ENCODE data around the gene RAP1GDS1.
A peak's percentile ranks its signal among the peaks of the same experiment; 100 is the strongest.

The RAP1GDS1 gene, protein sequence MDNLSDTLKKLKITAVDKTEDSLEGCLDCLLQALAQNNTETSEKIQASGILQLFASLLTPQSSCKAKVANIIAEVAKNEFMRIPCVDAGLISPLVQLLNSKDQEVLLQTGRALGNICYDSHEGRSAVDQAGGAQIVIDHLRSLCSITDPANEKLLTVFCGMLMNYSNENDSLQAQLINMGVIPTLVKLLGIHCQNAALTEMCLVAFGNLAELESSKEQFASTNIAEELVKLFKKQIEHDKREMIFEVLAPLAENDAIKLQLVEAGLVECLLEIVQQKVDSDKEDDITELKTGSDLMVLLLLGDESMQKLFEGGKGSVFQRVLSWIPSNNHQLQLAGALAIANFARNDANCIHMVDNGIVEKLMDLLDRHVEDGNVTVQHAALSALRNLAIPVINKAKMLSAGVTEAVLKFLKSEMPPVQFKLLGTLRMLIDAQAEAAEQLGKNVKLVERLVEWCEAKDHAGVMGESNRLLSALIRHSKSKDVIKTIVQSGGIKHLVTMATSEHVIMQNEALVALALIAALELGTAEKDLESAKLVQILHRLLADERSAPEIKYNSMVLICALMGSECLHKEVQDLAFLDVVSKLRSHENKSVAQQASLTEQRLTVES

DNA sequence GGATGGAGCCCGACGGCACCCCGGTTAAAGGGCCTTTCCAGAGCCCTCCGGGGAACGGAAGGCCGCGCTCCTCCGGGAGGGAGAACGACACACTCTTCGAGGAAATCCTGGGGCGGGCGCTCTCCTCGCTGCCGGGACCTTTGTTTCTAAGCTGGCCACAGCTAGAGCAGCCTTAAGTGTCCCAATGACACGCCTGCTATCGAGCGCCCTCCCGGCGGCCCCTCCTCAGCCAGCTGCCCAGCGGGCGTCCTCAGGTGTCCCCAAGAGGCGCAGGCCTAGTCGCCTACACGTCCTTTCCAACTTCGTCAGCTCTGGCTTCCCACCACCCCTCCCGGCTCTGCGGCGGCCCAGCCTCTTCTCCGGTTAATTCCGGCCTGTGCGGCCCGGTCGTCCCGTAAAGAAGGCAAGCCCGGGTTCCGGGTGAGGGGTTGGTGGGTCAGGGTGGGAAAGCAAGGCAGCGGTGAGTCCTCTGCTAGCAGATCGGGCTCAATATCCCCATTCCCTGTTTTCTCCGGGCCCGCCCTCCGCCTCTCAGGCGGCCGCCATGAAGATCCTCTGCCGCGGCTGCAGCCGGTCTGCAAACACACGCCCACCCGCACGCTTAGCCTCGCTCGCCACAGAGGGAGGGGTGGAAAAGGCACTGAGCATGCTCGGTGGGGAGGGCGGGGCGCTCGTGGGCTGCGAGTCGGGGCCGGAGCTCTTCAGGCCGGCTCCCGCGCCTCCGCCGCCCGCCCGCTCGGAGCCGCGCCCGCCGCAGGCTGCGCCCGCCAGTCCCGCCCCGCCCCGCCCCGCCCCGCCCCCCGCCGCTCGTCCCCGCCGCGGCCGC, at the start of gene RAP1GDS1:
Gene RAP1GDS1 (plus strand): TSS at position 806 of the 826 bp plus-strand sequence. CDS start 182 bp downstream, outside the sequence.
- DNase-seq (ENCODE audit: low spot score), result peak; percentile 85

DNA sequence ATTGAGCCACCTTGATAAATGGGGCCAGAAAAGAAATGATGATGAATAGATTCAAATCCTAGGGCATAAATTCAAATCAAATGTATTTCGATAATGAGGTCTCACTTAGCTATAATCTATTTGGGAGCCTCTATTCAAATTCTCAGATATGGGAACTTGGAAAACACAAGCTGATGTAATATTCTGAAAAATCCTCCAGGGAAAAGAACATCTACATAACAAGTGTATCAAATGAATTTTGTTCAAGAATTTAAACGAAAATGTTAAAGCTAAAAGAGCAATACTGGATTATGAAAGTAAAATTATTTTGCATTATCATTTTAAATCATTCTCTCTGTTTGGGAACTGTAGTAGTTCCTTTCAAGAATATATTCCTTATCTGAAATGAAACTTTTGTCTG, 38.9 kb upstream of the RAP1GDS1 start:
- DNase-seq (ENCODE audit: low spot score), result no peak

- no peak for DNase-seq (ENCODE audit: low spot score)
Measured at GRCh38 chr4:98226396-98226795, 34.8 kb upstream of the RAP1GDS1 start.

GRCh38 chr4:98230961-98231360, 30.2 kb upstream of the RAP1GDS1 start:
- no peak for DNase-seq (ENCODE audit: low spot score)

DNA sequence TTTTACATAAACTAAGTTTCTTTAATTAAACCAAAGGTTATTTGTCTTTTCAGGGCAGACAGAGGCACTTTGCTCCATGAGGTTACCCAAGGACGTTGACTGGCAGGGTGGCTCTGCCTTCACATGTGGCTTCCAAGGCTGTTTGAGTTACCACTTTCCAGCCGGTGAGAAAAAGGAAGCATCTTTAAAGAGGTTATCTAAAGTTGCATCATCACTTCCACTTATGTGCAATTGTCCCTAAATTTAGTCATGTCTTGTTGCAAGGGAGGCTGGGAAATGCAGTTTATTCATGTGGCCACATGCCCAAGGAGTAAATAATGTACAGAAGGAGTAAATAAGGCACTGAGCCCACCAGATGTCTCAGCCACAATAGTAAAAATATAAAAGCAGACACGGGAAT, 29.0 kb upstream of the RAP1GDS1 start:
- DNase-seq (ENCODE audit: low spot score), result no peak

GRCh38 chr4:98237204-98237603, 24.0 kb upstream of the RAP1GDS1 start:
- no peak for DNase-seq (ENCODE audit: low spot score)

- no peak for DNase-seq (ENCODE audit: low spot score)
Measured at GRCh38 chr4:98242063-98242462, 19.1 kb upstream of the RAP1GDS1 start.

DNA sequence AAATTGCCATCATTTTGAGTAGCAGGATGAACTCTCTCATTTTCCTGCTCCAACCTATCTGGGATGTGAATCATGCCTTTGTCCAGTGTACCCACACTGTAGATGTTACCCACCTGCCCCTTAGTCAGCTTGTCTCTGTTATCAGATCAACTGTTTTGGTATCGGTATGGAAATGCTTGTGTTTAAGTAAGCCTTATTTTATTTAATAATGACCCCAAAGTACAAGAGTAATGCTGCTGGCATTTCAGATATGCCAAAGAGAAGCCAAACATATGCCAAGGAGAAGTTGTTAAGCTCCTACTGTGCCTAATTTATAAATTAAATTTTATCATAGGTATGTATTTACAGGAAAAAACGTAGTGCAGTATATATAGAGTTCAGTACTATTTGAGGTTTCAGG, 18.6 kb upstream of the RAP1GDS1 start:
- DNase-seq (ENCODE audit: low spot score), result no peak

DNA sequence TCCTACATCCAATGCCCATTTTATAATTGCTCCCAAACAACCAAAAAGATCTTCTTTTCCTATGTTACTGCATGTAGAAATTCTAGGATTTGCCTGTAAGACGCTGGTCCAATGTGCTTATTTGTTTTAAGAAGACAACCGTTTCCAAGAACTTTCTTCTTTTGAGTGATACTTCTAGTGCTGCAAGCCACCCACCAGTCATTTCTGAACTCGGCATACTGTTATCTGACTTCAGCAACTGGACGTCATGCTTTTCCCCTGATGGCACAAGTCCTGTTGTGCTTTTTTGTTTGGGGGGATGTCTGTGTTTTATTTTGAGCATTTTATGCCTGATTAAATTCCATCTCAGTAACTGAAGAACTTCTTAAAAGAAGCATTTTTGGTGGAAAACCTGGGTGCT, 16.0 kb upstream of the RAP1GDS1 start:
- DNase-seq (ENCODE audit: low spot score), result no peak

- no peak for DNase-seq (ENCODE audit: low spot score)
Measured at GRCh38 chr4:98248934-98249333, 12.2 kb upstream of the RAP1GDS1 start.

DNA sequence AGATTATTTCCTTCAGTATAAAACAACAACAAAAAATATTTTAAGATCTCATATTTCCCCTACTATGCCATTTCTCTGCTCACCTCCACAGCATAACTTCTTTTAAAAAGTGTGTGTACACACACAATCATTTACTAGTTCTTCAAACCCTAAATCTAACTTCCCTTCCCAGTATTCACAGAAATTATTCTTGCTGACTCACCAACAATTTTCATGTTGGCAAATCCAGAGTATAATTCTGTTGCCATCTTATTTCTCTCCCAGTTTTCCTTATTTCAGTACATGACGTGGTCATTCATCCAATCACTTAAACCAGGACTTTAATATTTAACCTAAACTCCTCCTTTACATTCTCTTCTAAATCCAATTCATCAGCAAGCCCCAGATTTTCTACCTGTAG, 11.4 kb upstream of the RAP1GDS1 start:
- no peak for DNase-seq (ENCODE audit: low spot score)

GRCh38 chr4:98253499-98253898, 7.7 kb upstream of the RAP1GDS1 start:
- DNase-seq (ENCODE audit: low spot score), result no peak

- peak; percentile 49 for DNase-seq (ENCODE audit: low spot score)
Measured at GRCh38 chr4:98260047-98260578, 1.1 kb upstream of the RAP1GDS1 start.

- peak; percentile 44 for DNase-seq (ENCODE audit: low spot score)
Measured at GRCh38 chr4:98261405-98262291, 464 bp downstream of the RAP1GDS1 start.

DNA sequence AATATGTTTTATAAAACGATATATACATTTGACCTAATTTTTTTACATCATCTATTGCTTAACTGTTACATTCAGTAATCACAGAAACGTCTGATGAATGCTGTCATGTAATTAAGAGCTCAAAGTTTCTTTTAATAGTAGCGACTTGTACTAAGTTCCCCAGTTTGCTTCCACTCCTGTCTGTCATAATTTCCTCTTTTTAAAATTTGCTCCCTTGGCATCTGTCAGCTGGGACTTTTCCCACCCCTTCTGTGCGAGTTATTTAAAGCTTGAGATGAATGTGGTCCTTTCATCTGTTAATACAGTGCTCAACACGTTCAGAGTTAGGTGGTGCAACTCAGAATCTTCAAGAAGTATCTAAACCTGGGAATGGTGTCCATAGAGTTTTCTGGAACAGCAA, 1.2 kb downstream of the RAP1GDS1 start:
- DNase-seq (ENCODE audit: low spot score), result no peak

- DNase-seq (ENCODE audit: low spot score), result no peak
Measured at GRCh38 chr4:98267498-98267897, 6.3 kb downstream of the RAP1GDS1 start.

- no peak for DNase-seq (ENCODE audit: low spot score)
Measured at GRCh38 chr4:98275145-98275544, 14.0 kb downstream of the RAP1GDS1 start.

- DNase-seq (ENCODE audit: low spot score), result no peak
Measured at GRCh38 chr4:98283219-98284189, 22.3 kb downstream of the RAP1GDS1 start.

DNA sequence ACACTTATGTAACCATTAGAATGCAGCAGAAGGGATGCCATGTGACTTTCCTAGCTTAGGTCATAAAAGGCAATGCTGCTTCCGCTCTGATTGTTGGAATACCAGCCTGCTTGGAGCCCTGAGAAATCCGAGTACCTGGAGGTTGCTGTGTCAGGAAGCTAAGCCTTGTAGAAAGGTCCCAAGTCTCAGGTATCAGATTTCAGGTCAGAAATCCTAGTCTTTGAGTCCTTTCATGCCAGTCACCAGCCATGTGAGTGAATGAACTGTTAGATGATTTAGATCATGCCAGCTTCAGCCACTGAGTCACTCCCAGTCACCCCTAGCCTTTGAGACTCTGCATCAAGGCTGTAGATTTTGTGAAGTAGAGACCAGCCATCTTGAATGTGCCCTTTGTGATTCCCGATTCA, 23.5 kb downstream of the RAP1GDS1 start:
- DNase-seq (ENCODE audit: low spot score), result no peak

DNA sequence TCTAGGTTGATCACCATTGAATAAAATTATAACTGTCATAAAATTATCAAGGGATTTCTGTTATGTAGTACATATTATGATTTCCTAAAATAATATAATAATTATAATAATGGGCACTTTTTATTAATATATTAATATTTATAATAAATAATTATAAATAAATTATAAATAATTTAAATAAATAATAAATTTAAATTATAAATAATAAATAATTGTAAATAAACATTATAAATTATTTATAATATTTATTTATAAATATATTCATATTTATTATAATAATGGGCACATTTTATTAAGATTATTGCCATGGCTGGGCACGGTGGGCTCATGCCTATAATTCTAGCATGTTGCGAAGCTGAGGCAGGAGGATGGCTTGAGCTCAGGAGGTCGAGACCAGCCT, 24.5 kb downstream of the RAP1GDS1 start:
- DNase-seq (ENCODE audit: low spot score), result no peak

Data from HuH-7.5 (cell line).